Keratinocyte (primary cell): Measurements from ENCODE around the gene GLT8D1. TPM values are rescaled to one million over a fixed set of nuclear protein-coding genes. Genes with fewer than 3 reads are reported as not detected.
A peak's percentile ranks its signal among the peaks of the same experiment; 100 is the strongest.

ENCODE experiments used
- DNase-seq: peaks from one replicate; pipeline ENCODE4 v3.0.0-alpha.2; 2011; ENCODE audit warnings: low read depth, missing footprints, low spot score
- FAIRE-seq: peaks from 2 replicates; lab custom pipeline; 2011; peaks lifted over from hg19 to GRCh38; lab: Jason Lieb, UNC
- H2AFZ ChIP-seq: 2 replicates; pipeline ENCODE4 v1.6.0; 2012; ENCODE audit warnings: low read length, control low read depth, inconsistent platforms; ENCODE audit not compliant: control insufficient read depth
- H3K27ac ChIP-seq: 2 replicates; pipeline ENCODE4 v1.5.1; 2011; ENCODE audit warnings: low read length; ENCODE audit not compliant: control insufficient read depth, insufficient read depth
- H3K27me3 ChIP-seq: 3 replicates; pipeline ENCODE4 v1.6.0; 2011; ENCODE audit warnings: low read length; ENCODE audit not compliant: control insufficient read depth, insufficient read depth; ENCODE audit errors: extremely low read depth
- H3K36me3 ChIP-seq, 2 experiments: 2 replicates in 1 of 2; 3 replicates in 1 of 2; pipeline ENCODE4 v1.5.1; 2011; ENCODE audit warnings: low read length in 2 of 2, mild to moderate bottlenecking in 1 of 2; ENCODE audit not compliant: control insufficient read depth in 2 of 2, insufficient read depth in 2 of 2; ENCODE audit errors: extremely low read depth in 1 of 2
- H3K4me1 ChIP-seq: 3 replicates; pipeline ENCODE4 v1.5.1; 2011; ENCODE audit warnings: low read length; ENCODE audit not compliant: control insufficient read depth, insufficient read depth; ENCODE audit errors: extremely low read depth
- H3K4me2 ChIP-seq: 3 replicates; pipeline ENCODE4 v1.6.0; 2011; ENCODE audit warnings: low read depth, low read length; ENCODE audit not compliant: control insufficient read depth, insufficient read depth; ENCODE audit errors: extremely low read depth
- H3K4me3 ChIP-seq, 3 experiments: fragments of 200-600 bp in 1 of 3; sonication (generic) in 1 of 3; 2 replicates in 2 of 3; 3 replicates in 1 of 3; pipeline ENCODE4 v1.5.1; 2011 to 2016; ENCODE audit warnings: low read length in 3 of 3, mild to moderate bottlenecking in 3 of 3, control low read depth in 2 of 3, inconsistent platforms in 1 of 3, low read depth in 1 of 3, mixed read lengths in 1 of 3, mixed run types in 1 of 3, moderate library complexity in 1 of 3; ENCODE audit not compliant: control insufficient read depth in 2 of 3, insufficient read depth in 2 of 3; ENCODE audit errors: extremely low read depth in 1 of 3
- H3K79me2 ChIP-seq: 2 replicates; pipeline ENCODE4 v1.6.0; 2012; ENCODE audit warnings: low read length; ENCODE audit not compliant: control insufficient read depth, insufficient read depth
- H3K9ac ChIP-seq: 3 replicates; pipeline ENCODE4 v1.6.0; 2011; ENCODE audit warnings: low read length; ENCODE audit not compliant: control insufficient read depth, insufficient read depth; ENCODE audit errors: extremely low read depth
- H3K9me1 ChIP-seq: 3 replicates; pipeline ENCODE4 v1.6.0; 2011; ENCODE audit warnings: low read length; ENCODE audit not compliant: control insufficient read depth, insufficient read depth; ENCODE audit errors: extremely low read depth
- H3K9me3 ChIP-seq: 2 replicates; pipeline ENCODE4 v1.5.1; 2012; ENCODE audit warnings: low read depth, low read length; ENCODE audit not compliant: control insufficient read depth
- H4K20me1 ChIP-seq: 3 replicates; pipeline ENCODE4 v1.6.0; 2011; ENCODE audit warnings: low read length; ENCODE audit not compliant: control insufficient read depth, insufficient read depth; ENCODE audit errors: extremely low read depth
- CTCF ChIP-seq, 3 experiments: IDR thresholded peaks in 1 of 3; conservative IDR thresholded peaks in 1 of 3; optimal IDR thresholded peaks in 1 of 3; 2 replicates in 2 of 3; 3 replicates in 1 of 3; pipeline versions ENCODE3 to v1.5.1; 2011; ENCODE audit warnings: low read length in 3 of 3, mild to moderate bottlenecking in 3 of 3, moderate library complexity in 2 of 3, control low read depth in 1 of 3, inconsistent platforms in 1 of 3; ENCODE audit not compliant: insufficient read depth in 2 of 3; ENCODE audit errors: extremely low read depth in 1 of 3
- EZH2 ChIP-seq: IDR thresholded peaks from one replicate; pipeline ENCODE4 v1.6.1; 2012; ENCODE audit warnings: inconsistent platforms, mild to moderate bottlenecking, low read length, moderate library complexity
- dilution Hi-C: fragments of 300-500 bp; cut with MboI; formaldehyde crosslinking; loops from one replicate; pipeline ENCODE4 v1.7.0; 2020; ENCODE audit warnings: low sequenced_read_pairs; ENCODE audit not compliant: extremely low pct_ligation_motif_present
- polyA plus RNA-seq, 5 experiments: library from polyadenylated mRNA; depleted of rRNA in 3 of 5; stranded (reverse) in 3 of 5; stranded (forward) in 1 of 5; unstranded in 1 of 5; fragments of >200 nt; gene quantifications; 1 replicate in 1 of 5; 2 replicates in 3 of 5; 3 replicates in 1 of 5; pipeline versions ENCODE4 v1.2.1 to v1.2.3, GENCODE V29; 2011 to 2012; ENCODE audit warnings: missing spikeins in 2 of 5, low read depth in 1 of 5, low replicate concordance in 1 of 5

The GLT8D1 gene
- polyA plus RNA-seq, 1 donor (not counting 4 experiments of a cell fraction or from before 2014, with no cell fraction given): 66.4 TPM

- Histone ChIP-seq H3K9me3 (no peaks in the 10 kb centered on the region), H3K4me3 (peak overlapping the region in 2 of 3 experiments; percentile 69 to 91), H3K36me3 (peaks cover 3 to 6% of the 10 kb centered on the region in 2 experiments), H4K20me1 (no peaks in the 10 kb centered on the region), H3K9me1 (no peaks in the 10 kb centered on the region), H3K4me2 (peak overlapping the region; percentile 91), H3K79me2 (peaks cover 41% of the 10 kb centered on the region), H3K27me3 (no peaks in the 10 kb centered on the region), H2AFZ (no peak overlapping the region), H3K9ac (no peak overlapping the region), H3K27ac (no peak overlapping the region), H3K4me1 (peaks cover 14% of the 10 kb centered on the region)
- TF ChIP-seq CTCF (optimal IDR thresholded peaks at IDR 0.05 in 1 of 3, IDR thresholded peaks at IDR 0.05 in 1 of 3, conservative IDR thresholded peaks at IDR 0.05 in 1 of 3; ENCODE audit: extremely low read depth in 1 of 3, insufficient read depth in 2 of 3, low read length in 3 of 3) (no peak), EZH2 (no peak)
- dilution Hi-C loops: no loop called here
- DNase-seq (no peak), FAIRE-seq (no peak)
Observed at GRCh38 chr3:52707585-52707984, 2.0 kb upstream of the GLT8D1 start.

- H3K4me2 ChIP-seq: peak overlapping the region; percentile 99
- H3K4me3 ChIP-seq: peak overlapping the region; percentile 69 to 95 (median 91)
- dilution Hi-C loops: no loop called here
- peak overlapping the region; percentile 99 for H2AFZ ChIP-seq
- no peaks in the 10 kb centered on the region for H3K9me1 ChIP-seq
- H3K9ac ChIP-seq: peak overlapping the region; percentile 92
- H3K27ac ChIP-seq: peak overlapping the region; percentile 75
- no peaks in the 10 kb centered on the region for H3K27me3 ChIP-seq
- no peak for TF ChIP-seq EZH2
- no peak for TF ChIP-seq CTCF (optimal IDR thresholded peaks at IDR 0.05 in 1 of 3, IDR thresholded peaks at IDR 0.05 in 1 of 3, conservative IDR thresholded peaks at IDR 0.05 in 1 of 3; ENCODE audit: extremely low read depth in 1 of 3, insufficient read depth in 2 of 3, low read length in 3 of 3)
- H3K36me3 ChIP-seq: peaks cover 0 to 3% of the 10 kb centered on the region in 2 experiments
- no peaks in the 10 kb centered on the region for H3K9me3 ChIP-seq
- peaks cover 50% of the 10 kb centered on the region for H3K79me2 ChIP-seq
- no peaks in the 10 kb centered on the region for H4K20me1 ChIP-seq
- no peak for FAIRE-seq
- H3K4me1 ChIP-seq: peaks cover 14% of the 10 kb centered on the region
- DNase-seq: no peak
Observed at GRCh38 chr3:52705438-52705687, 228 bp downstream of the GLT8D1 start.
